ENCODE measurements around the gene SEPTIN8. TPM values are rescaled to one million over a fixed set of nuclear protein-coding genes. Genes with fewer than 3 reads are reported as not detected.

SEPTIN8 gene
- total and polyA plus RNA-seq, 10 of the 15 experiments (the other 5 are each of a cell fraction or from before 2014, with no cell fraction given): 6.1 to 96.1 (median 29.4) TPM

DNA sequence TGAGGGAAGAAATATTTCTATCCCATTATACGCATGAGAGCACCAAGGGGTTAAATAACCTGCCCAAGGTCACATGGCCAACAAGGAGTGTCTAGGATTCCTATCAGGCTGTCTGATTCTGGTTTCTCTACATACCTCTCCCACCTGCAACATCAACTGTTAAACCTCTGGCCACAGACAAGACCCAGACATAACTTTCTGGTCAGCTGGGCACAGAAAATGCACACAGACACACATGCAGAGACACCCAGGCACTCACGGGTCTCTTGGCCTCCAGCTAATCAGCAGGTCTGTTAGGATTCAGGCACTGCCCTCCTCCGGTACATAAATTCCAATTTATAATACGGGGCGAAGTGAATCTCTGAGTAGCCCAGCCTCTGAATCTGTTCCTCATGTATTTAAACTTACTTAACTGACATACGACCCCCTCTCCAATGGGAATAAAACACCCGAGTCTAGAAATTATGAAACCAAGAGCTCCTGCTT is 1.5 kb downstream of the SEPTIN8 start:
- ChIA-PET RAD21 (ENCODE audit: unreplicated experiment) (interaction anchor here (0.7 to 2.0 kb wide), 3 partner anchors 44 to 249 kb away, joined by 3 to 10 read pairs (median 6); no protein-coding TSS in a partner anchor), CTCF (interaction anchor here (0.8 to 3.5 kb wide), 6 partner anchors 21 to 45 kb away, joined by 3 to 15 read pairs (median 4); no protein-coding TSS in a partner anchor), POLR2A (interaction anchor here (1.1 to 7.2 kb wide), 2 partner anchors 23 to 86 kb away, joined by 3 to 56 read pairs; no protein-coding TSS in a partner anchor), SMC1A (ENCODE audit: uncharacterized antibody, unreplicated experiment) (interaction anchor here (1.0 to 7.5 kb wide), 10 partner anchors 8 to 114 kb away, joined by 3 to 88 read pairs (median 3); partner anchors contain the start of gene CCNI2)
- DNase-seq (ENCODE audit: low read depth, low spot score) (no peak), ATAC-seq (0 out of 3 replicates have a peak, but pooled peaks have one; percentile 7), FAIRE-seq (no peak)
- TSS peak; percentile 75 for BruUV-seq (replicated peaks)
- in situ Hi-C loops (cut with MboI): no loop called here
- Histone ChIP-seq H3K9ac (ENCODE audit: control insufficient read depth, insufficient read depth, low read length) (no peak overlapping the region), H3K27me3 (replicated peaks in 1 of 2; ENCODE audit: control insufficient read depth in 2 of 2, insufficient read depth in 2 of 2, low read length in 1 of 2) (no peaks in the 10 kb centered on the region), H3K4me2 (ENCODE audit: control insufficient read depth, insufficient read depth) (peak overlapping the region; percentile 90), H2AFZ (ENCODE audit: control insufficient read depth, low read depth, low read length) (no peak overlapping the region), H3K36me3 (ENCODE audit: control insufficient read depth in 2 of 2, insufficient read depth in 2 of 2, low read length in 1 of 2) (no peaks in the 10 kb centered on the region), H3K4me1 (ENCODE audit: control insufficient read depth, insufficient read depth, low read length) (peaks cover 7% of the 10 kb centered on the region), H3K4me3 (no peak overlapping the region; the same call in 1 of the 2 replicates), H3K79me2 (ENCODE audit: control insufficient read depth, insufficient read depth, low read length) (peaks cover 9% of the 10 kb centered on the region), H3K27ac (ENCODE audit: control insufficient read depth, insufficient read depth) (no peak overlapping the region), H3K9me3 (replicated peaks; ENCODE audit: control insufficient read depth, insufficient read depth, low read length) (no peaks in the 10 kb centered on the region), H4K20me1 (ENCODE audit: control insufficient read depth, insufficient read depth) (no peaks in the 10 kb centered on the region)
- 56% methylated on average over 7 of the region's 7 CpGs for WGBS (ENCODE audit: insufficient coverage, insufficient replicate concordance, low lambda C conversion rate, missing lambda C conversion rate)
- intact Hi-C loops (cut with micrococcal nuclease; ENCODE audit: unreplicated experiment): no loop called here
- TF ChIP-seq NFYB (IDR thresholded peaks at IDR 0.05; ENCODE audit: insufficient read depth, low read depth, low read length): no peak
- no peak for TF ChIP-seq FOXM1 (IDR thresholded peaks at IDR 0.05; ENCODE audit: low read depth, low read length)
- TF ChIP-seq ATF7 (IDR thresholded peaks at IDR 0.05; ENCODE audit: low read depth): no peak
- no peak for TF ChIP-seq ETV6 (conservative IDR thresholded peaks at IDR 0.05 in 1 of 2, IDR thresholded peaks at IDR 0.05 in 1 of 2; ENCODE audit: borderline replicate concordance in 1 of 2, low read depth in 1 of 2)
- TF ChIP-seq, protein P1, sequence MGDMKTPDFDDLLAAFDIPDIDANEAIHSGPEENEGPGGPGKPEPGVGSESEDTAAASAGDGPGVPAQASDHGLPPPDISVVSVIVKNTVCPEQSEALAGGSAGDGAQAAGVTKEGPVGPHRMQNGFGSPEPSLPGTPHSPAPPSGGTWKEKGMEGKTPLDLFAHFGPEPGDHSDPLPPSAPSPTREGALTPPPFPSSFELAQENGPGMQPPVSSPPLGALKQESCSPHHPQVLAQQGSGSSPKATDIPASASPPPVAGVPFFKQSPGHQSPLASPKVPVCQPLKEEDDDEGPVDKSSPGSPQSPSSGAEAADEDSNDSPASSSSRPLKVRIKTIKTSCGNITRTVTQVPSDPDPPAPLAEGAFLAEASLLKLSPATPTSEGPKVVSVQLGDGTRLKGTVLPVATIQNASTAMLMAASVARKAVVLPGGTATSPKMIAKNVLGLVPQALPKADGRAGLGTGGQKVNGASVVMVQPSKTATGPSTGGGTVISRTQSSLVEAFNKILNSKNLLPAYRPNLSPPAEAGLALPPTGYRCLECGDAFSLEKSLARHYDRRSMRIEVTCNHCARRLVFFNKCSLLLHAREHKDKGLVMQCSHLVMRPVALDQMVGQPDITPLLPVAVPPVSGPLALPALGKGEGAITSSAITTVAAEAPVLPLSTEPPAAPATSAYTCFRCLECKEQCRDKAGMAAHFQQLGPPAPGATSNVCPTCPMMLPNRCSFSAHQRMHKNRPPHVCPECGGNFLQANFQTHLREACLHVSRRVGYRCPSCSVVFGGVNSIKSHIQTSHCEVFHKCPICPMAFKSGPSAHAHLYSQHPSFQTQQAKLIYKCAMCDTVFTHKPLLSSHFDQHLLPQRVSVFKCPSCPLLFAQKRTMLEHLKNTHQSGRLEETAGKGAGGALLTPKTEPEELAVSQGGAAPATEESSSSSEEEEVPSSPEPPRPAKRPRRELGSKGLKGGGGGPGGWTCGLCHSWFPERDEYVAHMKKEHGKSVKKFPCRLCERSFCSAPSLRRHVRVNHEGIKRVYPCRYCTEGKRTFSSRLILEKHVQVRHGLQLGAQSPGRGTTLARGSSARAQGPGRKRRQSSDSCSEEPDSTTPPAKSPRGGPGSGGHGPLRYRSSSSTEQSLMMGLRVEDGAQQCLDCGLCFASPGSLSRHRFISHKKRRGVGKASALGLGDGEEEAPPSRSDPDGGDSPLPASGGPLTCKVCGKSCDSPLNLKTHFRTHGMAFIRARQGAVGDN (IDR thresholded peaks at IDR 0.05): no peak
- no peak for TF ChIP-seq KDM1A (IDR thresholded peaks at IDR 0.05; ENCODE audit: borderline replicate concordance)
- TF ChIP-seq MYC (IDR thresholded peaks at IDR 0.05; ENCODE audit: insufficient read depth, insufficient read length, insufficient replicate concordance, low read length, severe bottlenecking): no peak
- no peak for TF ChIP-seq MEF2A (IDR thresholded peaks at IDR 0.05; ENCODE audit: insufficient read depth, low read depth, low read length)
- TF ChIP-seq, protein P2, sequence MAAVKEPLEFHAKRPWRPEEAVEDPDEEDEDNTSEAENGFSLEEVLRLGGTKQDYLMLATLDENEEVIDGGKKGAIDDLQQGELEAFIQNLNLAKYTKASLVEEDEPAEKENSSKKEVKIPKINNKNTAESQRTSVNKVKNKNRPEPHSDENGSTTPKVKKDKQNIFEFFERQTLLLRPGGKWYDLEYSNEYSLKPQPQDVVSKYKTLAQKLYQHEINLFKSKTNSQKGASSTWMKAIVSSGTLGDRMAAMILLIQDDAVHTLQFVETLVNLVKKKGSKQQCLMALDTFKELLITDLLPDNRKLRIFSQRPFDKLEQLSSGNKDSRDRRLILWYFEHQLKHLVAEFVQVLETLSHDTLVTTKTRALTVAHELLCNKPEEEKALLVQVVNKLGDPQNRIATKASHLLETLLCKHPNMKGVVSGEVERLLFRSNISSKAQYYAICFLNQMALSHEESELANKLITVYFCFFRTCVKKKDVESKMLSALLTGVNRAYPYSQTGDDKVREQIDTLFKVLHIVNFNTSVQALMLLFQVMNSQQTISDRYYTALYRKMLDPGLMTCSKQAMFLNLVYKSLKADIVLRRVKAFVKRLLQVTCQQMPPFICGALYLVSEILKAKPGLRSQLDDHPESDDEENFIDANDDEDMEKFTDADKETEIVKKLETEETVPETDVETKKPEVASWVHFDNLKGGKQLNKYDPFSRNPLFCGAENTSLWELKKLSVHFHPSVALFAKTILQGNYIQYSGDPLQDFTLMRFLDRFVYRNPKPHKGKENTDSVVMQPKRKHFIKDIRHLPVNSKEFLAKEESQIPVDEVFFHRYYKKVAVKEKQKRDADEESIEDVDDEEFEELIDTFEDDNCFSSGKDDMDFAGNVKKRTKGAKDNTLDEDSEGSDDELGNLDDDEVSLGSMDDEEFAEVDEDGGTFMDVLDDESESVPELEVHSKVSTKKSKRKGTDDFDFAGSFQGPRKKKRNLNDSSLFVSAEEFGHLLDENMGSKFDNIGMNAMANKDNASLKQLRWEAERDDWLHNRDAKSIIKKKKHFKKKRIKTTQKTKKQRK (IDR thresholded peaks at IDR 0.05; ENCODE audit: low read depth, low read length): no peak
- TF ChIP-seq, protein P3, sequence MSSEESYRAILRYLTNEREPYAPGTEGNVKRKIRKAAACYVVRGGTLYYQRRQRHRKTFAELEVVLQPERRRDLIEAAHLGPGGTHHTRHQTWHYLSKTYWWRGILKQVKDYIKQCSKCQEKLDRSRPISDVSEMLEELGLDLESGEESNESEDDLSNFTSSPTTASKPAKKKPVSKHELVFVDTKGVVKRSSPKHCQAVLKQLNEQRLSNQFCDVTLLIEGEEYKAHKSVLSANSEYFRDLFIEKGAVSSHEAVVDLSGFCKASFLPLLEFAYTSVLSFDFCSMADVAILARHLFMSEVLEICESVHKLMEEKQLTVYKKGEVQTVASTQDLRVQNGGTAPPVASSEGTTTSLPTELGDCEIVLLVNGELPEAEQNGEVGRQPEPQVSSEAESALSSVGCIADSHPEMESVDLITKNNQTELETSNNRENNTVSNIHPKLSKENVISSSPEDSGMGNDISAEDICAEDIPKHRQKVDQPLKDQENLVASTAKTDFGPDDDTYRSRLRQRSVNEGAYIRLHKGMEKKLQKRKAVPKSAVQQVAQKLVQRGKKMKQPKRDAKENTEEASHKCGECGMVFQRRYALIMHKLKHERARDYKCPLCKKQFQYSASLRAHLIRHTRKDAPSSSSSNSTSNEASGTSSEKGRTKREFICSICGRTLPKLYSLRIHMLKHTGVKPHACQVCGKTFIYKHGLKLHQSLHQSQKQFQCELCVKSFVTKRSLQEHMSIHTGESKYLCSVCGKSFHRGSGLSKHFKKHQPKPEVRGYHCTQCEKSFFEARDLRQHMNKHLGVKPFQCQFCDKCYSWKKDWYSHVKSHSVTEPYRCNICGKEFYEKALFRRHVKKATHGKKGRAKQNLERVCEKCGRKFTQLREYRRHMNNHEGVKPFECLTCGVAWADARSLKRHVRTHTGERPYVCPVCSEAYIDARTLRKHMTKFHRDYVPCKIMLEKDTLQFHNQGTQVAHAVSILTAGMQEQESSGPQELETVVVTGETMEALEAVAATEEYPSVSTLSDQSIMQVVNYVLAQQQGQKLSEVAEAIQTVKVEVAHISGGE (CRISPR knock-in tag; IDR thresholded peaks at IDR 0.05): no peak
- no peak for TF ChIP-seq EGR1 (IDR thresholded peaks at IDR 0.05; ENCODE audit: borderline replicate concordance in 1 of 2, low read depth in 2 of 2, low read length in 2 of 2)

All from GM12878 (cell line).